Skeletal muscle tissue (tissue), 4 donors: ENCODE measurements around the gene LYPD6B. TPM values are rescaled to one million over a fixed set of nuclear protein-coding genes. Genes with fewer than 3 reads are reported as not detected.

Experiments
- H3K27ac ChIP-seq: one replicate; pipeline ENCODE4 v1.7.0; 2013; ENCODE audit warnings: mild to moderate bottlenecking, low read depth, low read length, inconsistent platforms
- H3K27me3 ChIP-seq, 3 donors: one replicate each; pipeline ENCODE4 v1.7.0; 2013; ENCODE audit warnings: low read length in 3 of 3; ENCODE audit not compliant: control insufficient read depth in 3 of 3, insufficient read depth in 3 of 3
- H3K36me3 ChIP-seq, 3 donors: one replicate each; pipeline ENCODE4 v1.7.0; 2013; ENCODE audit warnings: low read length in 3 of 3; ENCODE audit not compliant: control insufficient read depth in 3 of 3, insufficient read depth in 3 of 3
- H3K4me1 ChIP-seq, 3 donors: one replicate each; pipeline ENCODE4 v1.7.0; 2013; ENCODE audit warnings: low read length in 3 of 3, mild to moderate bottlenecking in 3 of 3; ENCODE audit not compliant: control insufficient read depth in 3 of 3, insufficient read depth in 3 of 3
- H3K4me3 ChIP-seq, 3 donors: one replicate each; pipeline ENCODE4 v1.7.0; 2013; ENCODE audit warnings: low read length in 3 of 3
- H3K9ac ChIP-seq, 3 donors: one replicate each; pipeline ENCODE4 v1.7.0; 2013; ENCODE audit warnings: low read length in 3 of 3, mild to moderate bottlenecking in 3 of 3, moderate library complexity in 2 of 3, low read depth in 1 of 3
- H3K9me3 ChIP-seq, 3 donors: one replicate each; pipeline ENCODE4 v1.7.0; 2013; ENCODE audit warnings: low read length in 3 of 3; ENCODE audit not compliant: control insufficient read depth in 3 of 3
- total RNA-seq: library from RNA; depleted of rRNA; stranded (reverse); fragments of >200 nt; gene quantifications from one replicate; pipeline ENCODE4 v1.2.3, GENCODE V29; 2014
- donor health status: Osteomylitis.

The LYPD6B gene
- total RNA-seq, 1 donor from 2014 or later, result 0.52 TPM

GRCh38 chr2:149100739-149101699 is 62.5 kb downstream of the LYPD6B start:
- Histone ChIP-seq H3K9ac (no peak overlapping the region), H3K9me3 (no peaks in the 10 kb centered on the region), H3K4me1 (no peaks in the 10 kb centered on the region), H3K27me3 (no peaks in the 10 kb centered on the region), H3K4me3 (no peak overlapping the region), H3K27ac (no peak overlapping the region), H3K36me3 (no peaks in the 10 kb centered on the region)

DNA sequence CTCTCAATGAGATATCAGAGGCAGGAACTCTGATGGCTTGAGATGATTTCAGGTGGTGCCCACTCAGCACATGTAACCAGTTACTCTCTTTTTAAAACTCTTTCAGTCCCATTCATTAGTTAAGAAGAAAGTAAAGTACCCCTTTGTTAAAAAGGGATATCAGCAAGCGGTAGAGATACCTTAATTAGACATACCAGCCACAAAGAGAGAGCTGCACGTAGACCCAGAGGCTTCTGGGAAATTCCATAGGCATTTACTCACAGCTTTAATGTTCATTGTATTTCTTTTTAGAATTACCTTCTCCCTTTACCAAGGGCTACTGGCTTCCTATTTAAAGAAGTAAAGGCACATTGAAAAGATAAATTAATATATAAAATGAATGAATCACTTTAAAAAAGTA is 63.3 kb downstream of the LYPD6B start:
- Histone ChIP-seq H3K27ac (no peak overlapping the region), H3K9me3 (no peaks in the 10 kb centered on the region), H3K27me3 (no peaks in the 10 kb centered on the region), H3K9ac (no peak overlapping the region), H3K4me3 (no peak overlapping the region), H3K36me3 (no peaks in the 10 kb centered on the region), H3K4me1 (no peaks in the 10 kb centered on the region)

- Histone ChIP-seq H3K36me3 (no peaks in the 10 kb centered on the region), H3K27me3 (no peaks in the 10 kb centered on the region), H3K27ac (no peak overlapping the region), H3K9ac (no peak overlapping the region), H3K4me3 (no peak overlapping the region), H3K9me3 (no peaks in the 10 kb centered on the region), H3K4me1 (no peaks in the 10 kb centered on the region)
These were observed 64.7 kb downstream of the LYPD6B start for GRCh38 chr2:149103081-149103620.

GRCh38 chr2:149104221-149104620 is 65.7 kb downstream of the LYPD6B start:
- no peaks in the 10 kb centered on the region for H3K27me3 ChIP-seq
- no peak overlapping the region for H3K4me3 ChIP-seq
- H3K27ac ChIP-seq, result no peak overlapping the region
- H3K36me3 ChIP-seq, result no peaks in the 10 kb centered on the region
- no peaks in the 10 kb centered on the region for H3K4me1 ChIP-seq
- H3K9me3 ChIP-seq, result no peaks in the 10 kb centered on the region
- no peak overlapping the region for H3K9ac ChIP-seq

GRCh38 chr2:149112068-149112467 is 73.6 kb downstream of the LYPD6B start:
- no peak overlapping the region for H3K27ac ChIP-seq
- H3K27me3 ChIP-seq, result no peaks in the 10 kb centered on the region
- H3K9me3 ChIP-seq, result peaks cover 0 to 4% (median 0%) of the 10 kb centered on the region in 3 donors
- no peaks in the 10 kb centered on the region for H3K36me3 ChIP-seq
- no peaks in the 10 kb centered on the region for H3K4me1 ChIP-seq
- no peak overlapping the region for H3K9ac ChIP-seq
- H3K4me3 ChIP-seq, result no peak overlapping the region

- peaks cover 0 to 4% (median 0%) of the 10 kb centered on the region in 3 donors for H3K9me3 ChIP-seq
- H3K27me3 ChIP-seq, result no peaks in the 10 kb centered on the region
- no peaks in the 10 kb centered on the region for H3K4me1 ChIP-seq
- no peak overlapping the region for H3K27ac ChIP-seq
- H3K36me3 ChIP-seq, result no peaks in the 10 kb centered on the region
- H3K9ac ChIP-seq, result no peak overlapping the region
- no peak overlapping the region for H3K4me3 ChIP-seq
These were observed 74.2 kb downstream of the LYPD6B start for GRCh38 chr2:149112713-149113112.

DNA sequence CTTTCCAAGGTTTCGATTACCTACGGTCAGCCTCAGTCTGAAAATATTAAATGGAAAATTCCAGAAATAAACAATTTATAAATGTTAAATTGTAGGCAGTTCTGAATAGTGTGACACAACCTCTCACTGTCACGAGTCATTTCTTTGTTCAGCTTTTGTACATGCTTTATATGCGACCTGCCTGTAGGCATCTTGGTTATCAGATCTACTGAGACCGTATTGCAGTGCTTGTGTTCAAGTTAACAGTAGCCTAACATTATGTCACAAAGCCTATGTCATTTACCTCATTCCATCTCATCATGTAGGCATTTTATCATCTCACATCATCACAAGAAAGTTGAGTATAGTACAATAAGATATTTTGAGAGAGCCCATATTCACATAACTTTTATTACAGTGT is 77.3 kb downstream of the LYPD6B start:
- Histone ChIP-seq H3K4me1 (no peaks in the 10 kb centered on the region), H3K9ac (no peak overlapping the region), H3K36me3 (no peaks in the 10 kb centered on the region), H3K27me3 (no peaks in the 10 kb centered on the region), H3K4me3 (no peak overlapping the region), H3K9me3 (peaks cover 0 to 4% (median 0%) of the 10 kb centered on the region in 3 donors), H3K27ac (no peak overlapping the region)

DNA sequence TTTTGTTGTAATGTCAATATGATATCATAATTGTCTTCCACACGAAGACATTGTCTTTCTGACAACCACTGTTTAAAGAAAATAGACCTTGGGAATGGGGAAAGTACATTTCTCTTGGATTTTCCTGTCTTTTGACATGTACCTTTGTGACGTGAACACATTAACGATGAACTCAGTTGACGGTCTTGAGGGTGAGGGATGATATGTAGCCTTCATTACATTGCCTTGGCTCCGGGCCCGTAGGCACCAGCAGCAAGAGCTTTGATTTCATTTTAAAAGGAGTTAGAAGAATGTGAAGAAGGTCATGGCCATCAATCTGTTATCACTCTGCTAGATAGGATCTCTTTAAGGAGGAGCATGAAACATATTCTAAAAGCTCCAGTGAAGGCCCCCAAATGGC is 80.9 kb downstream of the LYPD6B start:
- peaks cover 0 to 4% (median 0%) of the 10 kb centered on the region in 3 donors for H3K9me3 ChIP-seq
- H3K27ac ChIP-seq, result no peak overlapping the region
- H3K4me1 ChIP-seq, result no peaks in the 10 kb centered on the region
- no peaks in the 10 kb centered on the region for H3K36me3 ChIP-seq
- no peak overlapping the region for H3K4me3 ChIP-seq
- no peak overlapping the region for H3K9ac ChIP-seq
- H3K27me3 ChIP-seq, result no peaks in the 10 kb centered on the region

- Histone ChIP-seq H3K36me3 (no peaks in the 10 kb centered on the region), H3K27me3 (no peaks in the 10 kb centered on the region), H3K27ac (no peak overlapping the region), H3K9ac (no peak overlapping the region), H3K4me1 (no peaks in the 10 kb centered on the region), H3K4me3 (no peak overlapping the region), H3K9me3 (no peaks in the 10 kb centered on the region)
These were observed 84.0 kb downstream of the LYPD6B start for GRCh38 chr2:149122516-149122915.

DNA sequence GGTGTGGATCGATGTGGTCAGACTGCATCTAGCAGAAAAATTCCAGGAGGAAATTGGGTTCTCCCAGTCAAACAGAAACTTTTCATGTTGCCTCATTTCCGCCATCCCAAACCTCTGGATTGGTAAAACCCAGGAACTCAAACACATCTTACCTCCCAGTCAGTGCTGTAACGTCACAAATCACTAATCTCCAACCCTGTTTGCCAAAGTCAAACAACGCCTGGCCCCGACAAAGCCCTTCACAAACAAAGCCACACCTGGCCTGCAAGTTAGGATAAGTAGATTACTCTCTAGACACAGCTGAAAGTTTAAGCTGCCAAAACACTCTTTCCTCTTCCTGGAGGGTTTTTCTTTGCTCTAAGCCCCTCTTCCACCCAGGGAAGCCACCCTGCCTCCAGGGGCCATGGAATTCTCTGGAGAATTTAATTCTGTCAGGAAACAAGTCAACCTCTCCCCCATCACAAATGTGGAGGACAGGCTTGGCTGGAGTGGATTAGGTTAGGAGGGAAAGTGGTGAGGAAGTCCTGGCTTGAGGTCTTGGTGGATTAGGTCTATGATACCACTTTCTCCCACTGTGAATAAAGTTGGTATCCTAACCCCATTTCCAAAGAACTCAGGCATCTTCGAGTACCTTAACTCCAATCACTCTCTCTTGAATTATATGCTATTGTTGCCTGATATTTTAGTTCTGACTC is 86.7 kb downstream of the LYPD6B start:
- no peaks in the 10 kb centered on the region for H3K27me3 ChIP-seq
- no peak overlapping the region for H3K4me3 ChIP-seq
- no peaks in the 10 kb centered on the region for H3K9me3 ChIP-seq
- no peaks in the 10 kb centered on the region for H3K4me1 ChIP-seq
- no peak overlapping the region for H3K27ac ChIP-seq
- no peaks in the 10 kb centered on the region for H3K36me3 ChIP-seq
- H3K9ac ChIP-seq, result no peak overlapping the region
